Neural cell (in vitro differentiated cells): Measurements from ENCODE around the gene SSBP4. TPM values are rescaled to one million over a fixed set of nuclear protein-coding genes. Genes with fewer than 3 reads are reported as not detected.

Source experiments
- H2AFZ ChIP-seq: fragments of 200-600, 300-800 bp; sonication (generic), shearing (Covaris generic); 2 replicates; pipeline ENCODE4 v1.6.0; 2014; ENCODE audit warnings: low read depth, mild to moderate bottlenecking, antibody characterized with exemption, low read length, moderate library complexity
- H3F3A ChIP-seq: fragments of 200-600 bp; shearing (Covaris generic); 2 replicates; pipeline ENCODE4 v1.6.1; 2016; ENCODE audit warnings: mild to moderate bottlenecking, moderate library complexity, mixed read lengths, antibody characterized with exemption, low read length; ENCODE audit not compliant: insufficient read depth, poor library complexity, severe bottlenecking
- H3K27ac ChIP-seq: fragments of 200-600, 300-800 bp; sonication (generic), shearing (Covaris generic); 2 replicates; pipeline ENCODE4 v1.5.1; 2014; ENCODE audit warnings: mild to moderate bottlenecking, low read length, moderate library complexity
- H3K27me3 ChIP-seq: fragments of 300-800, 200-600 bp; sonication (generic), shearing (Covaris generic); 2 replicates; pipeline ENCODE4 v1.6.0; 2014; ENCODE audit warnings: mild to moderate bottlenecking, low read depth, low read length, moderate library complexity; ENCODE audit not compliant: insufficient read depth
- H3K36me3 ChIP-seq: fragments of 300-800, 200-600 bp; sonication (generic), shearing (Covaris generic); 2 replicates; pipeline ENCODE4 v1.5.1; 2014; ENCODE audit warnings: mild to moderate bottlenecking, antibody characterized with exemption, low read length, moderate library complexity; ENCODE audit not compliant: insufficient read depth
- H3K4me2 ChIP-seq: fragments of 300-800, 200-600 bp; sonication (generic), shearing (Covaris generic); 2 replicates; pipeline ENCODE4 v1.6.0; 2014; ENCODE audit warnings: mild to moderate bottlenecking, low read length
- H3K4me3 ChIP-seq: fragments of 300-800, 200-600 bp; sonication (generic), shearing (Covaris generic); 2 replicates; pipeline ENCODE4 v1.5.1; 2014; ENCODE audit warnings: mild to moderate bottlenecking, low read length, moderate library complexity
- H3K79me2 ChIP-seq: fragments of 200-600 bp; shearing (Covaris generic); replicated peaks from 2 replicates; pipeline ENCODE4 v1.6.0; 2014; ENCODE audit warnings: mild to moderate bottlenecking, low read length, moderate library complexity; ENCODE audit not compliant: insufficient read depth
- H3K9ac ChIP-seq: fragments of 300-800, 200-600 bp; sonication (generic), shearing (Covaris generic); 2 replicates; pipeline ENCODE4 v1.6.1; 2016; ENCODE audit warnings: mild to moderate bottlenecking, low read length, mixed read lengths
- H3K9me2 ChIP-seq: fragments of 200-600 bp; shearing (Covaris generic); 2 replicates; pipeline ENCODE4 v1.6.1; 2016; ENCODE audit warnings: mild to moderate bottlenecking, low read length, mixed read lengths; ENCODE audit not compliant: insufficient read depth
- H3K9me3 ChIP-seq: fragments of 200-600, 300-800 bp; sonication (generic), shearing (Covaris generic); 2 replicates; pipeline ENCODE4 v1.6.1; 2016; ENCODE audit warnings: mild to moderate bottlenecking, mixed run types, low read length, moderate library complexity, mixed read lengths
- H4K20me1 ChIP-seq: fragments of 200-600 bp; shearing (Covaris generic); 2 replicates; pipeline ENCODE4 v1.6.1; 2016; ENCODE audit warnings: mild to moderate bottlenecking, mixed run types; ENCODE audit not compliant: insufficient read depth
- CTCF ChIP-seq: fragments of 450-650 bp; IDR thresholded peaks from 2 replicates; pipeline ENCODE4 v1.5.1; 2014; ENCODE audit warnings: antibody characterized with exemption, mild to moderate bottlenecking, moderate library complexity; ENCODE audit not compliant: poor library complexity, severe bottlenecking
- EP300 ChIP-seq: fragments of 450-650 bp; conservative IDR thresholded peaks from 2 replicates; pipeline ENCODE4 v1.6.1; 2014; ENCODE audit warnings: antibody characterized with exemption, mild to moderate bottlenecking, moderate library complexity; ENCODE audit not compliant: poor library complexity, severe bottlenecking
- EZH2 ChIP-seq: fragments of 200-600, 300-800 bp; shearing (Covaris generic), sonication (generic); IDR thresholded peaks from 2 replicates; pipeline ENCODE4 v1.6.1; 2014; ENCODE audit warnings: antibody characterized with exemption, low read length, borderline replicate concordance, mild to moderate bottlenecking; ENCODE audit not compliant: insufficient read depth, poor library complexity, severe bottlenecking
- MXI1 ChIP-seq: fragments of 450-650 bp; conservative IDR thresholded peaks from 2 replicates; pipeline ENCODE4 v1.6.1; 2014; ENCODE audit warnings: antibody characterized with exemption, mild to moderate bottlenecking; ENCODE audit not compliant: poor library complexity, severe bottlenecking
- POLR2AphosphoS5 ChIP-seq: IDR thresholded peaks from 2 replicates; pipeline ENCODE4 v1.6.1; 2012
- RAD21 ChIP-seq: fragments of 450-650 bp; conservative IDR thresholded peaks from 2 replicates; pipeline ENCODE4 v1.6.1; 2014; ENCODE audit warnings: antibody characterized with exemption, mild to moderate bottlenecking, moderate library complexity
- REST ChIP-seq: IDR thresholded peaks from 2 replicates; pipeline ENCODE4 v1.6.1; 2012; ENCODE audit warnings: borderline replicate concordance
- SMC3 ChIP-seq: fragments of 450-650 bp; conservative IDR thresholded peaks from 2 replicates; pipeline ENCODE4 v1.6.1; 2014; ENCODE audit warnings: antibody characterized with exemption, mild to moderate bottlenecking, moderate library complexity; ENCODE audit not compliant: poor library complexity
- TAF1 ChIP-seq: IDR thresholded peaks from 2 replicates; pipeline ENCODE4 v1.6.1; 2012; ENCODE audit warnings: low read depth
- polyA plus RNA-seq: library from polyadenylated mRNA; depleted of rRNA; stranded (reverse); fragments of >200 nt; gene quantifications from 2 replicates; pipeline ENCODE4 v1.2.3, GENCODE V29; 2014

The SSBP4 gene
- polyA plus RNA-seq, 1 donor from 2014 or later: 166 TPM

GRCh38 chr19:18477042-18477779, 58.0 kb downstream of the SSBP4 start:
- no peaks in the 10 kb centered on the region for H3K9me2 ChIP-seq
- H3K4me3 ChIP-seq: no peak overlapping the region
- TF ChIP-seq REST (no peak), EZH2 (no peak), TAF1 (no peak), EP300 (no peak), POLR2AphosphoS5 (no peak), SMC3 (no peak), RAD21 (no peak), MXI1 (no peak)
- no peak overlapping the region for H3K9ac ChIP-seq
- H3K27ac ChIP-seq: no peak overlapping the region
- no peak overlapping the region for H2AFZ ChIP-seq
- H4K20me1 ChIP-seq: no peaks in the 10 kb centered on the region
- no peaks in the 10 kb centered on the region for H3K27me3 ChIP-seq
- no peaks in the 10 kb centered on the region for H3K79me2 ChIP-seq
- no peaks in the 10 kb centered on the region for H3K9me3 ChIP-seq
- H3K4me2 ChIP-seq: no peak overlapping the region
- H3F3A ChIP-seq: no peaks in the 10 kb centered on the region
- no peaks in the 10 kb centered on the region for H3K36me3 ChIP-seq

- Histone ChIP-seq H4K20me1 (no peaks in the 10 kb centered on the region), H3F3A (no peaks in the 10 kb centered on the region), H3K36me3 (no peaks in the 10 kb centered on the region), H3K9ac (no peak overlapping the region), H3K4me3 (no peak overlapping the region), H3K27me3 (no peaks in the 10 kb centered on the region), H3K4me2 (no peak overlapping the region), H3K9me2 (no peaks in the 10 kb centered on the region), H3K27ac (no peak overlapping the region), H3K79me2 (no peaks in the 10 kb centered on the region), H2AFZ (no peak overlapping the region), H3K9me3 (no peaks in the 10 kb centered on the region)
- no peak for TF ChIP-seq TAF1
- TF ChIP-seq SMC3: no peak
- no peak for TF ChIP-seq RAD21
- no peak for TF ChIP-seq EZH2
- TF ChIP-seq EP300: no peak
- no peak for TF ChIP-seq CTCF
- no peak for TF ChIP-seq POLR2AphosphoS5
- TF ChIP-seq MXI1: no peak
- no peak for TF ChIP-seq REST
Measured at GRCh38 chr19:18477974-18478373, 58.8 kb downstream of the SSBP4 start.
